Tibial nerve (tissue), 3 donors: ENCODE data around the gene KCNJ8.

Experiments used
- EP300 ChIP-seq, 2 donors: sonication (generic); formaldehyde crosslinking; IDR thresholded peaks; one replicate each; pipeline ENCODE4 v1.6.1; 2017; ENCODE audit warnings: antibody characterized with exemption in 2 of 2, mild to moderate bottlenecking in 1 of 2
- POLR2A ChIP-seq, 2 donors: fragments of 450-650 bp; IDR thresholded peaks; one replicate each; pipeline ENCODE4 v1.6.1; 2017; ENCODE audit warnings: antibody characterized with exemption in 2 of 2, mild to moderate bottlenecking in 2 of 2, moderate library complexity in 2 of 2

- no peak for TF ChIP-seq EP300 (IDR thresholded peaks at IDR 0.05)
- no peak for TF ChIP-seq POLR2A (IDR thresholded peaks at IDR 0.05)
Observed at GRCh38 chr12:21814814-21815213, 40.3 kb upstream of the KCNJ8 start.
